GM18507 (cell line): ENCODE results near the gene FBL.
"Not testable (repeated sequence)": the region's sequence is repeated elsewhere in the genome, so short reads cannot be mapped to it uniquely, and the experiment has no call there.

Experiments used
- DNase-seq: peaks from one replicate; pipeline ENCODE4 v3.0.0; 2011; ENCODE audit warnings: low read depth; ENCODE audit not compliant: insufficient read length; ENCODE audit errors: extremely low spot score
- FAIRE-seq: peaks from 2 replicates; lab custom pipeline; 2011; peaks lifted over from hg19 to GRCh38; lab: Jason Lieb, UNC

The FBL gene

GRCh38 chr19:39845933-39846677, at the start of gene FBL:
Gene FBL (minus strand): TSS chr19:39846379. CDS start chr19:39846300, 79 bp downstream.
- DNase-seq = peak; percentile 99
- peak; percentile 93 for FAIRE-seq

- not testable (repeated sequence) for FAIRE-seq, DNase-seq
Observed at GRCh38 chr19:39895096-39895495, 48.9 kb upstream of the FBL start.

GRCh38 chr19:39894236-39894606, 48.0 kb upstream of the FBL start:
- DNase-seq, FAIRE-seq: not testable (repeated sequence)

GRCh38 chr19:39893366-39894235, 47.4 kb upstream of the FBL start:
- not testable (repeated sequence) for DNase-seq, FAIRE-seq

GRCh38 chr19:39892506-39892902, 46.3 kb upstream of the FBL start:
- not testable (repeated sequence) for DNase-seq, FAIRE-seq

- FAIRE-seq, DNase-seq: not testable (repeated sequence)
Observed at GRCh38 chr19:39891660-39892505, 45.7 kb upstream of the FBL start.

- FAIRE-seq = no peak
- no peak for DNase-seq
Observed at GRCh38 chr19:39890755-39891551, 44.8 kb upstream of the FBL start.

GRCh38 chr19:39889872-39890754, 43.9 kb upstream of the FBL start:
- DNase-seq, FAIRE-seq: not testable (repeated sequence)

GRCh38 chr19:39887456-39887951, 41.3 kb upstream of the FBL start:
- DNase-seq, FAIRE-seq: not testable (repeated sequence)

GRCh38 chr19:39885821-39886554, 39.8 kb upstream of the FBL start:
- FAIRE-seq = not testable (repeated sequence)

GRCh38 chr19:39884721-39885120, 38.5 kb upstream of the FBL start:
- DNase-seq, FAIRE-seq: not testable (repeated sequence)

More at GRCh38 chr19:39885821-39886554, 39.8 kb upstream of the FBL start:
- DNase-seq = not testable (repeated sequence)

- not testable (repeated sequence) for DNase-seq, FAIRE-seq
Observed at GRCh38 chr19:39882645-39883044, 36.5 kb upstream of the FBL start.

GRCh38 chr19:39881495-39882110, 35.4 kb upstream of the FBL start:
- DNase-seq = not testable (repeated sequence)
- peak; percentile 42 for FAIRE-seq

- DNase-seq, FAIRE-seq: not testable (repeated sequence)
Observed at GRCh38 chr19:39880241-39880640, 34.1 kb upstream of the FBL start.

GRCh38 chr19:39879796-39880195, 33.6 kb upstream of the FBL start:
- FAIRE-seq, DNase-seq: not testable (repeated sequence)

GRCh38 chr19:39878866-39879265, 32.7 kb upstream of the FBL start:
- not testable (repeated sequence) for FAIRE-seq, DNase-seq
